ENCODE data around the gene INSR. TPM values are rescaled to one million over a fixed set of nuclear protein-coding genes. Genes with fewer than 3 reads are reported as not detected.

INSR gene
- 1.9 to 3.2 TPM (median 2.3 TPM) in 5 replicates for total RNA-seq (2022; extraction: Qiagen RNA extraction)

GRCh38 chr19:7293762-7294557, at the start of gene INSR:
TSS of gene INSR (minus strand) at chr19:7294414. CDS start at chr19:7293891, 523 bp downstream.

GRCh38 chr19:7069042-7069903, 224.9 kb downstream of the INSR start, which contains the start of gene ZNF557:
TSS of gene ZNF557 (plus strand) at chr19:7069703. CDS start at chr19:7075075, 5,372 bp downstream.

Other genes starting within 250 kb of the INSR start
- gene MBD3L2, start 245.1 kb downstream of the INSR start, total RNA-seq (2022; extraction: Qiagen RNA extraction): not detected in 5 replicates
- not detected in 5 replicates for gene MBD3L3, start 235.7 kb downstream of the INSR start, total RNA-seq (2022; extraction: Qiagen RNA extraction)
- gene ZNF557, start 224.7 kb downstream of the INSR start, total RNA-seq (2022; extraction: Qiagen RNA extraction): 2.2 to 3.0 TPM (median 2.8 TPM) in 5 replicates
- gene ARHGEF18, start 54.5 kb upstream of the INSR start, total RNA-seq (2022; extraction: Qiagen RNA extraction): 43.4 to 67.7 TPM (median 57.5 TPM) in 5 replicates
- gene PEX11G, start 194.6 kb upstream of the INSR start, total RNA-seq (2022; extraction: Qiagen RNA extraction): 1.3 to 2.6 TPM (median 2.1 TPM) in 5 replicates
- 17.1 to 19.2 TPM (median 18.1 TPM) in 5 replicates for gene ZNF358, start 221.7 kb upstream of the INSR start, total RNA-seq (2022; extraction: Qiagen RNA extraction)
- gene MCOLN1, start 228.2 kb upstream of the INSR start, total RNA-seq (2022; extraction: Qiagen RNA extraction): 9.7 to 13.4 TPM (median 12.8 TPM) in 5 replicates
- 27.9 to 37.9 TPM (median 34.0 TPM) in 5 replicates for gene PNPLA6, start 241.3 kb upstream of the INSR start, total RNA-seq (2022; extraction: Qiagen RNA extraction)